ENCODE measurements around the gene MPO.

Gene MPO

GRCh38 chr17:58326609-58327362 is 46.1 kb upstream of the MPO start:
- H3K4me3 ChIP-seq (ENCODE audit: low read length) = no peak overlapping the region
- DNase-seq (ENCODE audit: low read depth) = no peak
- no peak for TF ChIP-seq CTCF (IDR thresholded peaks at IDR 0.05; ENCODE audit: insufficient read depth, low read depth, low read length, missing control alignments)

- no peak for DNase-seq (ENCODE audit: low read depth)
- H3K4me3 ChIP-seq (ENCODE audit: low read length) = no peak overlapping the region
- TF ChIP-seq CTCF (IDR thresholded peaks at IDR 0.05; ENCODE audit: insufficient read depth, low read depth, low read length, missing control alignments) = no peak
Measured at GRCh38 chr17:58325976-58326468, 45.3 kb upstream of the MPO start.

GRCh38 chr17:58325289-58325726 is 44.6 kb upstream of the MPO start:
- peak overlapping the region; percentile 52 for H3K4me3 ChIP-seq (ENCODE audit: low read length)
- DNase-seq (ENCODE audit: low read depth) = no peak
- no peak for TF ChIP-seq CTCF (IDR thresholded peaks at IDR 0.05; ENCODE audit: insufficient read depth, low read depth, low read length, missing control alignments)

- no peak for TF ChIP-seq CTCF (IDR thresholded peaks at IDR 0.05; ENCODE audit: insufficient read depth, low read depth, low read length, missing control alignments)
- H3K4me3 ChIP-seq (ENCODE audit: low read length) = peak overlapping the region; percentile 52
- peak; percentile 31 for DNase-seq (ENCODE audit: low read depth)
Measured at GRCh38 chr17:58324409-58325288, 43.9 kb upstream of the MPO start.

- peak overlapping the region; percentile 29 for H3K4me3 ChIP-seq (ENCODE audit: low read length)
- DNase-seq (ENCODE audit: low read depth) = no peak
- TF ChIP-seq CTCF (IDR thresholded peaks at IDR 0.05; ENCODE audit: insufficient read depth, low read depth, low read length, missing control alignments) = no peak
Measured at GRCh38 chr17:58324056-58324408, 43.3 kb upstream of the MPO start.

GRCh38 chr17:58323366-58324055 is 42.8 kb upstream of the MPO start:
- TF ChIP-seq CTCF (IDR thresholded peaks at IDR 0.05; ENCODE audit: insufficient read depth, low read depth, low read length, missing control alignments) = no peak
- peak overlapping the region; percentile 29 for H3K4me3 ChIP-seq (ENCODE audit: low read length)
- DNase-seq (ENCODE audit: low read depth) = no peak
